Measurements from ENCODE around the gene QPCTL. TPM values are rescaled to one million over a fixed set of nuclear protein-coding genes. Genes with fewer than 3 reads are reported as not detected.

The QPCTL gene
- total RNA-seq, 2 donors from 2014 or later: 11.0 to 15.9 TPM

DNA sequence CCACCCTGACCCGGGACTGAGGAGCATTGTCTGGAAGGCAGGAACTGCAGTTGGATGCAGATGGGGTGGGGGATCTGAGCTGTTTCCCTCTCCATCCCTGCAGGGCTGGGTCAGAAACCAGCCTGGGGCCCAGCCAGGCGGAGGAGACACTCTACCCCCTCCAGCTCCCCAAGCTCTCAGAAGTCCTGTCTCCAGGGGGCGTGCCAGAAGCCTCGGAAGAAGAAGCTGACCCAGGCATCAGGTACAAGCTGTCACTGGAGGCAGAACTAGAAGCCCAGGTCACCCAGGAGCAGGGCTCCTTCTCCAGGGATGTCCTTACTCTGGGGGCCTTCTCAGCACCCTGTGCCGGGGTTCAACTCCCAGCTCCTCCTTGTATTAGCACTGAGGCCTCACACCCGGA is 61.1 kb downstream of the QPCTL start:
- H3K27ac Mint-ChIP-seq: no peak overlapping the region
- H3K4me1 Mint-ChIP-seq: peaks cover 2% of the 10 kb centered on the region
- no peaks in the 10 kb centered on the region for H3K9me3 Mint-ChIP-seq
- Histone ChIP-seq H3K27ac (ENCODE audit: low read depth, low read length) (no peak overlapping the region), H3K9ac (ENCODE audit: extremely low read depth, low read length, poor library complexity, severe bottlenecking) (no peak overlapping the region), H3K36me3 (ENCODE audit: control insufficient read depth, insufficient read depth, low read length) (no peaks in the 10 kb centered on the region), H3K9me3 (ENCODE audit: control insufficient read depth, low read length) (no peaks in the 10 kb centered on the region), H3K4me3 (ENCODE audit: low read length) (no peak overlapping the region), H3K4me1 (ENCODE audit: control insufficient read depth, insufficient read depth, low read length) (no peaks in the 10 kb centered on the region), H3K27me3 (ENCODE audit: control insufficient read depth, insufficient read depth, low read length, poor library complexity, severe bottlenecking) (no peaks in the 10 kb centered on the region)
- TF ChIP-seq, protein P1, sequence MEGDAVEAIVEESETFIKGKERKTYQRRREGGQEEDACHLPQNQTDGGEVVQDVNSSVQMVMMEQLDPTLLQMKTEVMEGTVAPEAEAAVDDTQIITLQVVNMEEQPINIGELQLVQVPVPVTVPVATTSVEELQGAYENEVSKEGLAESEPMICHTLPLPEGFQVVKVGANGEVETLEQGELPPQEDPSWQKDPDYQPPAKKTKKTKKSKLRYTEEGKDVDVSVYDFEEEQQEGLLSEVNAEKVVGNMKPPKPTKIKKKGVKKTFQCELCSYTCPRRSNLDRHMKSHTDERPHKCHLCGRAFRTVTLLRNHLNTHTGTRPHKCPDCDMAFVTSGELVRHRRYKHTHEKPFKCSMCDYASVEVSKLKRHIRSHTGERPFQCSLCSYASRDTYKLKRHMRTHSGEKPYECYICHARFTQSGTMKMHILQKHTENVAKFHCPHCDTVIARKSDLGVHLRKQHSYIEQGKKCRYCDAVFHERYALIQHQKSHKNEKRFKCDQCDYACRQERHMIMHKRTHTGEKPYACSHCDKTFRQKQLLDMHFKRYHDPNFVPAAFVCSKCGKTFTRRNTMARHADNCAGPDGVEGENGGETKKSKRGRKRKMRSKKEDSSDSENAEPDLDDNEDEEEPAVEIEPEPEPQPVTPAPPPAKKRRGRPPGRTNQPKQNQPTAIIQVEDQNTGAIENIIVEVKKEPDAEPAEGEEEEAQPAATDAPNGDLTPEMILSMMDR (conservative IDR thresholded peaks at IDR 0.05): peak; percentile 60
- 72 to 76% methylated on average over 4 to 6 of the region's 6 CpGs for WGBS, 2 experiments (ENCODE audit: insufficient coverage in 1 of 2, insufficient read length in 1 of 2)
- H3K36me3 Mint-ChIP-seq (ENCODE audit: low read depth): no peaks in the 10 kb centered on the region
- DNase-seq: peak; percentile 90
- H3K4me3 Mint-ChIP-seq: no peak overlapping the region
- peaks cover 6% of the 10 kb centered on the region for H3K27me3 Mint-ChIP-seq (ENCODE audit: insufficient read depth)

Small RNA genes lying within 50 kb of the gene (microRNA-seq; reads per million reads assigned to microRNA genes)
- gene MIR642A (ENCODE audit: borderline microRNAs expressed): not detected
- gene MIR642B (ENCODE audit: borderline microRNAs expressed): not detected

Other genes with a start within 250 kb of the QPCTL start
- 1 to 10 TPM; 1.6 to 3.0 TPM for gene FOSB, start 224.7 kb upstream of the QPCTL start, total RNA-seq
- gene RTN2, start 195.6 kb upstream of the QPCTL start, total RNA-seq: 10 to 100 TPM; 15.7 to 18.5 TPM
- 1 to 10 TPM; 3.2 to 3.5 TPM for gene PPM1N, start 194.2 kb upstream of the QPCTL start, total RNA-seq
- 100 to 1,000 TPM; 134 to 144 TPM for gene VASP, start 185.2 kb upstream of the QPCTL start, total RNA-seq
- 10 to 100 TPM; 12.9 to 15.4 TPM for gene OPA3, start 107.9 kb upstream of the QPCTL start, total RNA-seq
- gene GPR4, start 90.5 kb upstream of the QPCTL start, total RNA-seq: not detected
- gene EML2, start 53.3 kb upstream of the QPCTL start, total RNA-seq: 10 to 100 TPM; 42.9 to 79.3 TPM
- 10 to 100 TPM; 10.8 to 14.6 TPM for gene GIPR, start 24.4 kb upstream of the QPCTL start, total RNA-seq
- 100 to 1,000 TPM; 644 to 654 TPM for gene SNRPD2, start 713 bp upstream of the QPCTL start, total RNA-seq
- gene FBXO46, start 38.2 kb downstream of the QPCTL start, total RNA-seq: 10 to 100 TPM; 36.5 to 42.8 TPM
- gene MEIOSIN, start 40.8 kb downstream of the QPCTL start, total RNA-seq: not detected
- gene SIX5, start 76.6 kb downstream of the QPCTL start, total RNA-seq: 10 to 100 TPM; 41.6 to 46.4 TPM
- gene DMPK, start 89.8 kb downstream of the QPCTL start, total RNA-seq: 10 to 100 TPM; 58.8 to 75.9 TPM
- 10 to 100 TPM; 86.4 to 86.9 TPM for gene DMWD, start 100.2 kb downstream of the QPCTL start, total RNA-seq
- under 1 TPM; 0.53 TPM for gene RSPH6A, start 122.6 kb downstream of the QPCTL start, total RNA-seq
- gene SYMPK, start 170.5 kb downstream of the QPCTL start, total RNA-seq: 100 to 1,000 TPM; 104 to 119 TPM
- gene FOXA3, start 171.7 kb downstream of the QPCTL start, total RNA-seq: 10 to 100 TPM; 54.2 to 58.1 TPM
- 10 to 100 TPM; 23.8 to 30.3 TPM for gene IRF2BP1, start 193.5 kb downstream of the QPCTL start, total RNA-seq
- gene MYPOP, start 209.9 kb downstream of the QPCTL start, total RNA-seq: 10 to 100 TPM; 13.6 to 19.9 TPM
- not detected for gene NANOS2, start 222.1 kb downstream of the QPCTL start, total RNA-seq

Measured in endodermal cell (in vitro differentiated cells).